Tibial nerve (tissue), 4 donors: ENCODE measurements around the gene NFKBIB. TPM values are rescaled to one million over a fixed set of nuclear protein-coding genes. Genes with fewer than 3 reads are reported as not detected.
"Not testable (repeated sequence)": the region's sequence is repeated elsewhere in the genome, so short reads cannot be mapped to it uniquely, and the experiment has no call there.

Source experiments
- DNase-seq, 2 donors: peaks; one replicate each; pipeline ENCODE4 v3.0.0-alpha.2; 2019; ENCODE audit warnings: low spot score in 2 of 2
- H3K27ac ChIP-seq, 4 donors: fragments of 200-600 bp; sonication (generic) in 3 of 4; one replicate each; pipeline ENCODE4 v1.5.1; 2017 to 2019; ENCODE audit warnings: mild to moderate bottlenecking in 1 of 4
- H3K27me3 ChIP-seq, 2 donors: fragments of 200-600 bp; sonication (generic) in 1 of 2; one replicate each; pipeline versions ENCODE4 v1.5.1 to v1.6.0; 2017 to 2019
- H3K36me3 ChIP-seq, 3 donors: fragments of 200-600 bp; sonication (generic); one replicate each; pipeline ENCODE4 v1.5.1; 2018 to 2019
- H3K4me1 ChIP-seq, 4 donors: fragments of 200-600 bp; sonication (generic) in 3 of 4; one replicate each; pipeline ENCODE4 v1.5.1; 2017 to 2019
- H3K4me3 ChIP-seq, 4 donors: fragments of 200-600 bp; sonication (generic) in 3 of 4; one replicate each; pipeline ENCODE4 v1.5.1; 2017 to 2019; ENCODE audit warnings: mild to moderate bottlenecking in 1 of 4, moderate library complexity in 1 of 4
- H3K9me3 ChIP-seq, 4 donors: fragments of 200-600 bp; sonication (generic) in 3 of 4; one replicate each; pipeline ENCODE4 v1.5.1; 2017 to 2019
- EP300 ChIP-seq, 2 donors: sonication (generic); formaldehyde crosslinking; IDR thresholded peaks; one replicate each; pipeline ENCODE4 v1.6.1; 2017; ENCODE audit warnings: antibody characterized with exemption in 2 of 2, mild to moderate bottlenecking in 1 of 2
- POLR2A ChIP-seq, 2 donors: fragments of 450-650 bp; IDR thresholded peaks; one replicate each; pipeline ENCODE4 v1.6.1; 2017; ENCODE audit warnings: antibody characterized with exemption in 2 of 2, mild to moderate bottlenecking in 2 of 2, moderate library complexity in 2 of 2
- WGBS, 2 donors: methylation state at CpG; one replicate each; pipeline ENCODE4 v1.1.5; 2018; 5-methylcytosine and 5-hydroxymethylcytosine counted together
- total RNA-seq, 4 donors: library from RNA; depleted of rRNA; stranded (reverse); fragments of >200 nt; gene quantifications; one replicate each; pipeline ENCODE4 v1.1.0, GENCODE V29; 2016
- TF ChIP-seq, protein P1 (sequence below), 5 experiments: fragments of 200-600 bp in 3 of 5; fragments of 450-650 bp in 2 of 5; sonication (generic) in 3 of 5; IDR thresholded peaks; one replicate each; pipeline ENCODE4 v1.5.1; 2016 to 2019; ENCODE audit warnings: antibody characterized with exemption in 5 of 5, mild to moderate bottlenecking in 3 of 5, moderate library complexity in 2 of 5

NFKBIB gene
- total RNA-seq, 4 donors from 2014 or later, result 16.0 to 33.0 (median 25.2) TPM

DNA sequence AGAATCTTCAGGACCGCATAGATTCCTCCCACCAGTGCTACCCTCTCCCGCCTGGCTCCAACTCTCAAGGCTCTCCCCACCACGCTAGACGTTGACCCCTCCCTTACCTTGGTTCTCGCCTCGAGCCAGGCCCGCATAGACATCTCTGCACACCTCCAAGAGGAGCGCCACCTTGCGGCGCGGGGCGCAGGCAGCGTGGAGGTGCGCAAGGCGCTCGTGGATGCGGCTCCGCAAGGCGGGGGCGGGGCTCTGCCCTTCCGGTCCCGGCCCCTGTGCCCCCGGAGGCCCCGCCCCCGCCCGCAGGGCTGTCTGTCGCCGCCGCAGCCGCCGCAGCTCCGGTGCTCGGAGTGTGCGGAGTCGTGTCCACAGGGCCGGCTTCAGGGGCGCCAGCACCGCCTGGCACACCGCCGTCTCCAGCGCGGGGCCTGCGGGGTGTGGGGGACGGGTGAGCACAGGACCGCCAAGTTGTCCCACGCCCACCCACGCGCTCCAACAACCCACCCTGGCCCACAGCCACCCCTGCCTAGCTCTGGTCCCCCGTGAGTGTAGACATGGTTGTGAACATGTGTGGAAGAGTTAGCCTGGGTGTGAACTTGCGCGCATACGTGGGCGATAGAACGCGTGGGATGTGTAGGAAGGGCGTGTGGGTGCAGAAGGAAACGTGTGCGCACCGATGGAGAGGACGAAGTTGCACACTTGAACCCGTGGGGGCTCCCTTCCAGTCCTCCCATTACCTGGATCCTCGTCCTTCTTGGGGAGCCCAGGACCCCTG is 29.7 kb upstream of the NFKBIB start:
- Histone ChIP-seq H3K27me3 (no peaks in the 10 kb centered on the region), H3K27ac (peak overlapping the region; percentile 59 to 73 (median 60)), H3K36me3 (no peaks in the 10 kb centered on the region), H3K4me3 (peak overlapping the region; percentile 42 to 62 (median 58)), H3K9me3 (no peaks in the 10 kb centered on the region), H3K4me1 (peaks cover 0 to 23% (median 9%) of the 10 kb centered on the region in 4 donors)
- peak; percentile 74 to 78 for DNase-seq
- 39 to 55% methylated on average over 16 to 21 of the region's 62 CpGs for WGBS, 2 donors
- TF ChIP-seq POLR2A (IDR thresholded peaks at IDR 0.05) (no peak), EP300 (IDR thresholded peaks at IDR 0.05) (peak in 1 of 2 donors; percentile 19)
- TF ChIP-seq, protein P1, sequence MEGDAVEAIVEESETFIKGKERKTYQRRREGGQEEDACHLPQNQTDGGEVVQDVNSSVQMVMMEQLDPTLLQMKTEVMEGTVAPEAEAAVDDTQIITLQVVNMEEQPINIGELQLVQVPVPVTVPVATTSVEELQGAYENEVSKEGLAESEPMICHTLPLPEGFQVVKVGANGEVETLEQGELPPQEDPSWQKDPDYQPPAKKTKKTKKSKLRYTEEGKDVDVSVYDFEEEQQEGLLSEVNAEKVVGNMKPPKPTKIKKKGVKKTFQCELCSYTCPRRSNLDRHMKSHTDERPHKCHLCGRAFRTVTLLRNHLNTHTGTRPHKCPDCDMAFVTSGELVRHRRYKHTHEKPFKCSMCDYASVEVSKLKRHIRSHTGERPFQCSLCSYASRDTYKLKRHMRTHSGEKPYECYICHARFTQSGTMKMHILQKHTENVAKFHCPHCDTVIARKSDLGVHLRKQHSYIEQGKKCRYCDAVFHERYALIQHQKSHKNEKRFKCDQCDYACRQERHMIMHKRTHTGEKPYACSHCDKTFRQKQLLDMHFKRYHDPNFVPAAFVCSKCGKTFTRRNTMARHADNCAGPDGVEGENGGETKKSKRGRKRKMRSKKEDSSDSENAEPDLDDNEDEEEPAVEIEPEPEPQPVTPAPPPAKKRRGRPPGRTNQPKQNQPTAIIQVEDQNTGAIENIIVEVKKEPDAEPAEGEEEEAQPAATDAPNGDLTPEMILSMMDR (IDR thresholded peaks at IDR 0.05), result peak; percentile 86 to 94 (median 87)

DNA sequence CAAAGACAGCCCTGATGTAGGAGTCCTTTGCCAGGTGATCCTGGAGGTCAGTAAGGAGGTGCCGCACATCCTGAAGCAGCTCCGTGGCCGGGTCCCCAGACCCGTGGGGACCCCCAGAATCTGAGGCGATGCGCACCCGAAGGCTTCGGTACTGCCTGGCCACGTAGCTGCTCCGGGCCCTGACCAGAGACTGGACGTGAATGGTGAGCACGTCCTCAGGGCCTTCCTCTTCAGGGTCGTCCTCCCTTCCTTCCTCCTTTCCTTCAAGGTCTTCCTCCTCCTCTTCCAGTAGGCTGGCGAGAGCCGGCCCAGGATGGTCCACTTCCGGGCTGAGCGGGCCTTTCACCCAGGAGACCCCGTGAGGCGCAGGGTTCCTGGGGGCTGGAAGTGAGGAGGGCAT is 29.2 kb upstream of the NFKBIB start:
- H3K4me3 ChIP-seq, result peak overlapping the region in 2 of 4 donors; percentile 55 to 62
- DNase-seq, result no peak
- H3K9me3 ChIP-seq, result no peaks in the 10 kb centered on the region
- no peak for TF ChIP-seq POLR2A (IDR thresholded peaks at IDR 0.05)
- TF ChIP-seq EP300 (IDR thresholded peaks at IDR 0.05), result no peak
- TF ChIP-seq, protein P1 (IDR thresholded peaks at IDR 0.05), result no peak
- WGBS, 2 donors, result 91 to 93% methylated on average over 18 to 19 of the region's 19 CpGs
- H3K27me3 ChIP-seq, result no peaks in the 10 kb centered on the region
- peaks cover 0 to 23% (median 9%) of the 10 kb centered on the region in 4 donors for H3K4me1 ChIP-seq
- no peaks in the 10 kb centered on the region for H3K36me3 ChIP-seq
- peak overlapping the region in 2 of 4 donors; percentile 62 to 73 for H3K27ac ChIP-seq

DNA sequence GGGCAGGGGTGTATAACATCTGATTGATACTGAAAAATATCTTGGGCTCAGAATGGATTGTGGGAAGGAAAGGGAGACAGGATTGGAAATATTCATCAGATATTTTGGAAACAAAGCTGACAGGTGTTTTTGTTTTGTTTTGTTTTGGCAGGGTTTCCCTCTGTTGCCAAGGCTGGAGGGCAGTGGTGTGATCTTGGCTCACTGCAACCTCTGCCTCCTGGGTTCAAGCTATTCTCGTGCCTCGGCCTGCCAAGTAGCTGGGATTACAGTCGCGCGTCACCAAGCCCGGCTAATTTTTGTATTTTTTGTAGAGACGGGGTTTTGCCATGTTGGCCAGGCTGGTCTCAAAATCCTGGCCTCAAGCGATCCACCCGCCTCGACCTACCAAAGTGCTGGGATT is 26.4 kb upstream of the NFKBIB start:
- DNase-seq, H3K36me3 ChIP-seq, H3K27me3 ChIP-seq, H3K27ac ChIP-seq, H3K9me3 ChIP-seq, H3K4me3 ChIP-seq: not testable (repeated sequence)
- H3K4me1 ChIP-seq, result peaks cover 0 to 32% (median 13%) of the 10 kb centered on the region in 4 donors
- WGBS, 2 donors, result 90 to 96% methylated on average over 10 of the region's 10 CpGs

DNA sequence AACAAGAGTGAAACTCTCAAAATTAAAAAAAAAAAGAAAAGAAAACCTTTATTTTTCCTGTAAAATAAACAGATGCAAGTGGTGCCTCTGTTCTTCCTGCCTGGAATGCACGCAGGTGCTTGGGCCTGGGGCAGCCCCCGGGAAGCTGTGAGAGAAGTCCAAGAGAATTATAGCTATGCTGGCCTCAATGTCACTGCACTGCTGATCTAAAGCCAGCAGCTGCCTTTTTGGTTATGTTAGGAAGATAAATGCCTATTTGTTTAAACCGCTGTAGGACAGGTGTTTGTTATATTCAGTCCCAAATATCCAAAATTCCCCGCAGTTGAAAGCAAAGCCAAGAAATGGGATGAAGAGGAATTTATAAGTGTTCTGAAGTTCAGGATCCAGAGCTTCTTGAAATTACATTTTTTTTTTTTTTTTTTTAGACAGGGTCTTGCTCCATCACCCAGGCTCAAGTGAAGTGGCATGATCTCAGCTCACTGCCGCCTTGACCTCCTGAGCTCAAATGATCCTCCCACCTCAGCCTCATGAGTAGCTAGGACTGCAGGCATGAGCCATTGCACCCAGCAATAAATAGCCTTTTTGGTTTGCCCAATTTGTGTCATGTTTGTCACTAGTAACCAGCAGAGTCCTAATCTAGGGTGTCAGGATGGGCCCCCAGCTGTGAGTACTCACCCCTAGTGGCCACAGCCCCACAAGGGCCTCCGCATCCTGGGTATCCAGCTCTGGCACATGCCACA is 23.9 kb upstream of the NFKBIB start:
- no peaks in the 10 kb centered on the region for H3K27me3 ChIP-seq
- no peak for TF ChIP-seq EP300 (IDR thresholded peaks at IDR 0.05)
- TF ChIP-seq, protein P1 (IDR thresholded peaks at IDR 0.05), result no peak
- no peak for TF ChIP-seq POLR2A (IDR thresholded peaks at IDR 0.05)
- H3K4me1 ChIP-seq, result peaks cover 0 to 17% (median 7%) of the 10 kb centered on the region in 4 donors
- no peak overlapping the region for H3K27ac ChIP-seq
- H3K36me3 ChIP-seq, result peaks cover 0 to 27% (median 1%) of the 10 kb centered on the region in 3 donors
- no peak overlapping the region for H3K4me3 ChIP-seq
- 79 to 82% methylated on average over 6 of the region's 6 CpGs for WGBS, 2 donors
- DNase-seq, result no peak
- H3K9me3 ChIP-seq, result no peaks in the 10 kb centered on the region

DNA sequence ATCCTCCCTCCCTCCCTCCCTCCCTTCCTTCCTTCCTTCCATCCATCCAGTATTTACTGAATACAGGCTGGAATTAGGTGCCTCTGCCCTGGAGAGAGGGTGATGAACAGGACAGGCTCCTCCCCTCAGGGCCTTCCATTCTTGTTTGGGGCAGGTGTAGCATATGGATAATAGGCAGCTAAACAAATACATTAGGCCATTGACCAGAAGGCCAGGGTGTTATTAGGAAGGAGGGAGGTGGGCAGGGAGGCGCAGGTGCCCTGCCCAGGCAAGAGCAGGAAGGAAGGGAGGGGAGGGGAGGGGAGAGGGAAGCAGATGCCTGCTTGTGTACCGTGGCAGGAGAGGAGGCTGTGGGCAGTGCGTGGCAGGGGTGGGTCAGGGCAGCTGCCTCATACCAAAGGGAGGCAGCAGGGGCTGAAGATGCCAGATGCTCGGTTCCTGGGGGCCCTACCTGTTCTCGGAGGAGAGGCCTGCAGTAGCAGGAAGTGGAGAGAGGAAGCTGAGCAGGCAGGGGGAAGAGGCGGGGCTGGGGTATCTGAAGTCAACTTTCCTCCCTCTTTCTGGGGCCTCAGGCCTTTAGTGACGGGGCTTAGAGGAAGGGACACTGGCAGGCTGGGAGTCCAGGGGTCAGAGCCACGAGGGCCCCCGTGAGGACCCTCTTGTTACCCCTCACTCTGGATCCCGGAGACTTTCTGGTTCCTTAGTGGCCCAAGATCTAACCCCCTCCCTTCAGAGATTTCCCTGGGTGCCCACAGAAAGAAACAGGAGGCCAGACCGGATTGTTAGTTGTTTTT is 21.8 kb upstream of the NFKBIB start, which contains the start of gene RINL:
Gene RINL, minus strand, starts transcription at position 495 of the 794 bp plus-strand sequence. CDS start 1,533 bp downstream, outside the sequence.
- TF ChIP-seq, protein P1 (IDR thresholded peaks at IDR 0.05), result no peak
- no peak for TF ChIP-seq EP300 (IDR thresholded peaks at IDR 0.05)
- TF ChIP-seq POLR2A (IDR thresholded peaks at IDR 0.05), result no peak
- WGBS, 2 donors, result 43 to 50% methylated on average over 11 of the region's 11 CpGs
- DNase-seq, result no peak
- H3K27ac ChIP-seq, result peak within 1 kb of the TSS in 3 of 4 donors; percentile 65 to 90 (median 67)
- no peaks in the 10 kb centered on the region for H3K27me3 ChIP-seq
- H3K9me3 ChIP-seq, result no peaks in the 10 kb centered on the region
- H3K36me3 ChIP-seq, result peaks cover 0 to 48% (median 12%) of the 10 kb centered on the region in 3 donors
- peaks cover 0 to 17% (median 7%) of the 10 kb centered on the region in 4 donors for H3K4me1 ChIP-seq
- H3K4me3 ChIP-seq, result peak within 1 kb of the TSS in 2 of 4 donors; percentile 16 to 18
